ENCODE results near the gene XRCC3. TPM values are rescaled to one million over a fixed set of nuclear protein-coding genes. Genes with fewer than 3 reads are reported as not detected.

XRCC3 gene
- total and polyA plus RNA-seq, 2 donors (not counting 3 experiments of a cell fraction or from before 2014, with no cell fraction given): 13.6 to 27.2 TPM

GRCh38 chr14:103716091-103716801 is 995 bp upstream of the XRCC3 start:
- dilution Hi-C loops (cut with MboI; ENCODE audit: extremely low pct_ligation_motif_present, low sequenced_read_pairs) (no loop called here), intact Hi-C loops (cut with micrococcal nuclease) (loop anchor here (5.0 kb wide), 1 partner anchor 131 kb away; the partner anchor contains the start of gene PPP1R13B)
- ChIA-PET CTCF (interaction anchor here (1.0 to 1.8 kb wide), 6 partner anchors 10 to 185 kb away, joined by 4 to 7 read pairs (median 4); no protein-coding TSS in a partner anchor), POLR2A (interaction anchor here (0.5 to 1.0 kb wide), 2 partner anchors 25 to 111 kb away, joined by 3 read pairs; no protein-coding TSS in a partner anchor)
- no peaks in the 10 kb centered on the region for H4K20me1 ChIP-seq (replicated peaks; ENCODE audit: control insufficient read depth, extremely low read depth, insufficient read depth, low read length)
- FAIRE-seq: no peak
- H3K9me3 ChIP-seq (replicated peaks; ENCODE audit: control insufficient read depth, insufficient read depth, low read length): no peaks in the 10 kb centered on the region
- no peaks in the 10 kb centered on the region for H3K36me3 ChIP-seq (ENCODE audit: control insufficient read depth in 2 of 2, extremely low read depth in 1 of 2, insufficient read depth in 2 of 2, low read length in 2 of 2)
- H3K9ac ChIP-seq (replicated peaks; ENCODE audit: extremely low read depth, insufficient read depth, low read length): peak overlapping the region; percentile 41
- H3K79me2 ChIP-seq (ENCODE audit: control insufficient read depth, insufficient read depth, low read length): peaks cover 51% of the 10 kb centered on the region
- no peaks in the 10 kb centered on the region for H3K9me1 ChIP-seq (replicated peaks; ENCODE audit: control insufficient read depth, extremely low read depth, insufficient read depth, low read length)
- BruUV-seq (replicated peaks): no TSS peak
- TF ChIP-seq MAX (IDR thresholded peaks at IDR 0.05; ENCODE audit: insufficient read depth, insufficient read length) (no peak), CTCF (IDR thresholded peaks at IDR 0.05; ENCODE audit: extremely low read depth in 1 of 2, insufficient read depth in 1 of 2, low read depth in 1 of 2, low read length in 2 of 2) (no peak), FOS (IDR thresholded peaks at IDR 0.05; ENCODE audit: borderline replicate concordance, insufficient read depth, low read length) (no peak), POLR2A (IDR thresholded peaks at IDR 0.05; ENCODE audit: low read depth, low read length) (no peak), JUN (IDR thresholded peaks at IDR 0.05; ENCODE audit: borderline replicate concordance, insufficient read depth, insufficient read length, low read depth) (no peak), MYC (IDR thresholded peaks at IDR 0.05; ENCODE audit: low read depth, low read length) (no peak), EZH2 (IDR thresholded peaks at IDR 0.05; ENCODE audit: borderline replicate concordance, low read depth, low read length, severe bottlenecking) (no peak), POLR2AphosphoS5 (IDR thresholded peaks at IDR 0.05; ENCODE audit: insufficient read depth, low read depth, low read length) (no peak), GATA2 (IDR thresholded peaks at IDR 0.05; ENCODE audit: insufficient read depth, insufficient read length, low read depth, low read length) (no peak)
- no peak for DNase-seq (ENCODE audit: low read depth, low spot score)
- peak overlapping the region; percentile 18 for H2AFZ ChIP-seq (ENCODE audit: low read depth, low read length)
- H3K4me3 ChIP-seq (replicated peaks in 1 of 3; ENCODE audit: insufficient read depth in 1 of 3, low read depth in 1 of 3, low read length in 3 of 3): peak overlapping the region; percentile 31 to 75 (median 58)
- no peak overlapping the region for H3K27ac ChIP-seq (ENCODE audit: insufficient read depth, low read depth, low read length)
- H3K4me1 ChIP-seq (ENCODE audit: control insufficient read depth, extremely low read depth, insufficient read depth, low read length): peaks cover 24% of the 10 kb centered on the region
- H3K27me3 ChIP-seq (ENCODE audit: control insufficient read depth in 2 of 2, insufficient read depth in 2 of 2, low read length in 2 of 2): no peaks in the 10 kb centered on the region
- H3K4me2 ChIP-seq (ENCODE audit: insufficient read depth, low read length): peak overlapping the region; percentile 65

Data from endothelial cell of umbilical vein (primary cell).